Left renal cortex interstitium (tissue), 4 donors: Measurements from ENCODE around the gene CPXM2. TPM values are rescaled to one million over a fixed set of nuclear protein-coding genes. Genes with fewer than 3 reads are reported as not detected.

Experiments used
- DNase-seq, 4 donors: peaks; one replicate each; pipeline ENCODE4 v3.0.0-alpha.2; 2013; ENCODE audit warnings: low read depth in 4 of 4, low spot score in 2 of 4, missing footprints in 1 of 4
- polyA plus RNA-seq, 4 donors: library from polyadenylated mRNA; unstranded; fragments of 120-200 nt; gene quantifications; one replicate each; pipeline ENCODE4 v1.2.1, GENCODE V29; 2013; ENCODE audit not compliant: insufficient read length in 4 of 4

The CPXM2 gene
- polyA plus RNA-seq, 4 donors, result 4.6 to 6.7 (median 5.5) TPM

DNA sequence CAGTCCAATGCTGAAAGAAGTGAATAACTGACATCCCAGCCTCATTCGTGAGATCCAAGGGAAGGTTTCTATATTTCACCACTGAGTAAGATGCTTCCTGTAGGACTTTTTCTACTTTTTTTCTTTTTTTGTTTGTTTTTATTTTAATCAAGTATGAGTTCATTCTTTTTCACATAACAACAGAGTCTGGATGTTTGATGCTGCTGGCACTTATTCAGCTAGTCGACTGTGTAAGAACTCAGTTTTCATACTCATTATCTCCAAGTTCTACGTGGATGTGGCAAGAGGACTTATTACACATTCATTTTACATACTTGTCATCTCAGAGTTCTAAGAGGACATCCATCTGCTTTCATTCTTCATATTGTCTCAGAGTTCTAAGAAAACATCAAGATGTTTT is 86.9 kb downstream of the CPXM2 start:
- no peak for DNase-seq

DNA sequence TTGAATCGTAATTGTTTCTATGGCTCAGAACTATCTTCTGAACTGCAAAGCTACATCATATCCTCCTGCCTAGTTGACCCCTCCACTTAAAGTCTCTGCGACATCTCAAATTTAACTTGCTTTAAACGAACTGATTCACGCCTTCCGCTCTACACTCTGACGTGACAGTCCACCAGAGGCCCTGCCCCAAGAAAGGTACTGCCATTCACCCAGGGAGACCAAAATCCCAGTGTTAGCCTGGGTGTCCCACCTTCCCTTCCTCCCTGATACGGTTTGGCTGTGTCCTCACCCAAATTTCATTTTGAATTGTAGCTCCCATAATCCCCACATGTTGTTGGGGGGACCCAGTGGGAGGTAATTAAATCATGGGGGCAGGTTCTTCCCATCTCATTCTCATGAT is 90.8 kb downstream of the CPXM2 start:
- no peak for DNase-seq

DNA sequence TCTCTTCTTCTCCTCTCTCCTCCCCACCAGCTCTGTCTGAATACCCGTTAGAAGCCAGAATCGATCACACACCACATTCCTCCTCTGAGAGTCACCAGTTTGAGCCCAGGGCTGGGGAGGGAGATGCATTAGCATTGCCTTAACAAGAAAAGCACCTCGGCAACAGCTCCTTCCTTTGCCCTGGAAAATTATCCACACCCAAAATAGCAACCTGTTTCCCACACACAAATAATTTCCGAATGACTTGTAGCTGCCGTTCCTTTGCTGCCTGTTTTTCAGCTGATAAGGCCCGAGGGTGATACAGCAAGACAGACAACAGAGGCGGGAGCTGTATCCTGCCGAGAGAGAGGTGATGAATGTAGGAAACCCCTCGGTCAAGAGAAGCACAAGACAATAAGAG is 91.3 kb downstream of the CPXM2 start:
- DNase-seq, result no peak

DNA sequence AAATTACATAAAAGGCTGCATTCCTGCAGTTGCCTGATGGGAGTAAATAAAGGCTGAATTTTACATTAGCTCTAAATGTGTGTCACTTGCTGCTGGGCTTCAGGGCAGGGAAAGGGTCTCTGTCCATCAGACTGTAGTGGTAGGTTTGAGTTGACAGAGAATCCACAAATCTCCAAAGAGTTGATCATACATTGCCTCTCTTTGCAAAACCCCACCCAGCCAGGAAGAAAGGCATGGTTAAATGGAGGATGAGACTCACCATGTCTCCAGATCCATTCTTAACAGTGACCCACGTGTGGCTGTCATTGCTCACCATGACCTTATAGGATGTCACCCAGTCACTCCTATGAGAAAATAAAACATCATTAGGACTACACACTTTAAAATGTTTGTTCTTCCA is 92.8 kb downstream of the CPXM2 start:
- no peak for DNase-seq

DNA sequence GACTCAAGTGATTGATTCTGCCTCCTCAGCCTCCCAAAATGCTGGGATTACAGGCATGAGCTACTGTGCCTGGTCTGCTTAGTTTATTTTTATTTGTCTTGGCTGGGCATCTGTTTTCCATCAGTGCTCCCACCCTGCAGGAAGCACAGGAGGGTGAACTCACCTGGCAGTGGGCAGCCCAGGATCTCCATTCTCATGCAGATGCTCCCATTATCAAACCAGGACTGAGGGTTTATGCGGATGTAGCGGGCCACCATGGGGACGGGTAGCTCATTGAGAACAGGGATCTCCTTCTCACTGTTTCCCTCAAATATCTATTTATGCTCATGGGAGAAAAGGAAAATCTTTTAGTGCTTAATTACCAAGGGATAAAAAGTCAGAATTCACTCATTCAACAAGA is 93.8 kb downstream of the CPXM2 start:
- no peak for DNase-seq

DNA sequence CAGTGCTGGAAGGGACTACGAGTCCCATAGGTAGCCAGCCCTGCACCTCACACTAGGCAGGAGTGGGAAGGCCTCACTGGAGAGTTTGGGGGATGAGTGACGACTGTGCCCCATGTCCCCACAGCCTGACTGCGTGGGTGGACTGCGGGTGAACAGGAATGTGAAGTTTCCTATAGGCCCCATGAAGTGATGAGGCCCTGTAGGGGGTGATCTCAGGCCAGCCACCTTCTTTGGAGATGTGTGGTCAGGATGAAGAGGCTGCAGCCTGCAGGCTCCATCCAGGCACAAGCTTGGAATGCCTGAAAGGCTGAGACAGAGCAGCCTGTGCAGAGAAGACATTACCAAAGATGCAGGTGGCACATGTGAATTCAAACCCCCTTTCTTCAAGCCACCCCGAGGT is 94.9 kb downstream of the CPXM2 start:
- no peak for DNase-seq

DNA sequence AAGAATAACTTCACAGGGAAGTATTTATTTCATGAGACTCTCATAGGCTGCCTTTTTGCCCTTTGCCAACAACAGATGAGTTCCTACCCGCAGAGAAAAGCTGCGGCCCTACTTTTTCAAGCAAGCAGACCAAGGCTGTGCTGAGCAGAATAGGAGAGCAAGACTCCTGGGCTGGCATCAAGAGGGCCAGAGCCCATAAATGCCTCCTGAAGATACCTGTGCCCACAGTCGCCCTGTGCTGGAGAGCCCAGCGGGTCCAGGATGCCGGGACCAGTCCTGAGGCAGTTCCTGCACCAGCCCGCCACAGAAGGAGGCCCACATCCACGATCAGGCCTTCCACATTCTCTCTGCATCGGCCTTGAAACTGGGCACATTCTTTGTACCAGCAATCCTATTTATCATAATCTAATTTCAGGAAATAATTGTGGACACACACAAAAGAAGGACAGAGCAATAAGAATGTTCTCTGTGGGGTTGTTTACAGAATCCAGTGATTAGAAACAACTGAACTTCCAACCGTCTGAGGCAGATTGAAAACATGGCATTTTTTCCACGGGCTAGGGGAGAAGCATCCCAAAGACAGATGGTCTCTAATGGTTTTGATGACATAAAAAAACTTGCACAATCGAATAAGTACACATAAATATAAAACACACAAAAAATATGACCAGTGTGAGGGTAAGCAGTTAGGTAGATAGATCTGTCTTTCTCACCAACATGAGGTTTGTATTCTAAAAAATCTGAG is 95.6 kb downstream of the CPXM2 start:
- no peak for DNase-seq

DNA sequence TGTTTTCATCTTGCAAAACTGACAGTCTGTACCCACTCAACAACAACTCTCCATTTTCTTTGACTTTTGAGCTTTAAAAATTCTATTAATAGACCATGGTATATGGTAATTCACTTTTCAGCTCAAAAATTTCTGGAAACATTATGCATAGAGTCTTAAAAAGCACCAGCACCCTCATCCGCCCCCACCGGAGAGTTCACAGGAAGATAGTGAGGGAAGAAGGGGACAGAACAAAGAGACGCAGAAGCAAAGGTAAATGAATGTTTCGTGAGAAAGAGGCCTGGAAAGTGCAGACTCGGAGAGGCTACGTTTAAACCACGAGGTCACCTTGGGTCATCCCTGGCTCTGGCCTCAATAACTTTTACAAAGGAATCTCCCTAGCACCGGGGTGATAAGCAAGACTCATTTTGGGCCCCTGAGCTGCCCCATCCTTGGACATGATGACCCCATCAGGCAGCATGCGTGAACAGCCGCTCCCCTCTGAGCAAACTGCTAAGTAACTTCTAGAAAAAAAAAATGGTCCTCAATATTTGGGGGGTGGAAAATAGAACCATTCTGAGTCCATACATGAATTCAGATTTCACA is 96.3 kb downstream of the CPXM2 start:
- DNase-seq, result no peak

DNA sequence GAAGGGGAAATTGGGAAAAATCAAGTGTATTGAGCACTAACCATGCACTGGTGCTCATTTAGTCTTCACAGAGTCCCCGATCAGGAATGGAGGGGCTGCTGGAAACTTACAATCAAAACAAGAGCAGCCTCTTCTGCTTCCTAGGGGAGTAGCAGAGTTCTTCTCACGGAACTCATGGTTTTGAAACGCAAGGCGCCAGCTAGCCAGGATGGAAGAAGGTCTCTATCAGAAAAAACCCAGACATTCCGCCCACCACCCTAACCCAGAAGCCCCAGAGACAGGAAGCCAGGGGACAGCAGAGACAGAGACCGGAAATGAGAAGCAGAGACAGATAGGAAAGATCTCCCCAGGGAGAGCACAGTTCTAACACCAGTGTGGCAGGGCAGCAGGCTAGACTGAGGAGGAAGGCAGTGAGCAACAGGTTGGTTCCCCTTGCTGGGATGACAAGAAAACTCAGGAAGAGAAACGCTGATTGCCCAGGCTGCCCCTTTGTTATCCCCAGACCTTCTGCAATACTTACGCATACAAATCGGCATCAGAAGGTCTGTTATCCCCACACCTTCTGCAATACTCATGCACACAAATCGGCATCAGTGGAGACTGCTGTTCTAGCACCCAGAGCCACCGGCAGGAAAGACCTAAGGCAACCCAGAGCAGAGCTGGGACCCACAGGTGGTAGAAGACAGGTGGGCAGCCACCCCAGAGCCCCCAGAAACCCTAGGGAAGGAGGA is 99.2 kb downstream of the CPXM2 start:
- DNase-seq, result no peak

DNA sequence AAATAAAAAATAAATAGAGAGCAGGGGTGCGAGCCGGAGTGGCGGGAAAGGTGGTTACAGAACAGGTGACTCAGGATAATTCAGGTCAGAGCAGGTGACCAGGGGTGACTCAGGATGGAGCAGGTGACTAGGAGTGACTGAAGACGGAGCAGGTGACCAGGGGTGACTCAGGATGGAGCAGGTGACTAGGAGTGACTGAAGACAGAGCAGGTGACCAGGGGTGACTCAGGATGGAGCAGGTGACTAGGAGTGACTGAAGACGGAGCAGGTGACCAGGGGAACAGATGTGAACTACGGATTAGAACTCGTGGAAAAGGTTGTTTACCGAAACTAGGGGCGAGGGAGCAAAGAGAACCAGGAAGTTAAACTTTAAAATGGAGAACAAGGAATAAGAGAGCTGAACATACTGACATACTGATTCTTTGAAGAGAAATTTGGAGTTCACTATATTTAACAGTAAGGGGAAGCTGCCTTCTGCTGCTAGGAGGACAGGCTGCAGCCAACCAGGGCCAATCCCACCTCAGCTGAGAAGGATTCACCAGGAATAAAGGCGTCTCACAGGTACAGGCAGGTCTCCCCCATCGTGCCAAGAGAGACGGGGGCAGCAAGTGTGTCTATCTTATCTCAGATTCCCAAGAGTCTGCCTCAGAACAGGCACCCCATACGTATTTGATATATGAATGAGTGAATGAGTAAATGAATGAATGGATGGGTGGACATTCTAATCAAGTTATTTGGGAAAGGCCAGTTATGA is 101.3 kb downstream of the CPXM2 start:
- no peak for DNase-seq

DNA sequence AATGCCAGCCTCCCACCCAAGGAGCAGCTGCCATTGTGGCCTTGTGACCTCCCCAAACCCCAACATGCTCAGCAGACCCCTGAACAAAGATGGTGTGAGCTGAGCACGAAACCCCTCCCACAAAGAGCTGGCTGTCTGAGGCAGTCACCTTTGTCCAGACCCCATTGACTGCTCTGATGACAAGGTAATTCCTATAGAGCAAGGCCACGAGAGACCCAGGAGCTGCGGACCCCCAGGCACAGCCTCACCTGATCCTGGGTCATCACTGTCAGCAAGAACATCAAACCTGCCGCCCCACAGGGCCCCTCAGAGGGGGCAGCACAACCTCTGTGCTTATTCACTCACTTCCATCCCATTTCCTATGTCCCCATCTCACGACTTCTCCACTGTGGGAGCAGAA is 102.6 kb downstream of the CPXM2 start:
- no peak for DNase-seq

DNA sequence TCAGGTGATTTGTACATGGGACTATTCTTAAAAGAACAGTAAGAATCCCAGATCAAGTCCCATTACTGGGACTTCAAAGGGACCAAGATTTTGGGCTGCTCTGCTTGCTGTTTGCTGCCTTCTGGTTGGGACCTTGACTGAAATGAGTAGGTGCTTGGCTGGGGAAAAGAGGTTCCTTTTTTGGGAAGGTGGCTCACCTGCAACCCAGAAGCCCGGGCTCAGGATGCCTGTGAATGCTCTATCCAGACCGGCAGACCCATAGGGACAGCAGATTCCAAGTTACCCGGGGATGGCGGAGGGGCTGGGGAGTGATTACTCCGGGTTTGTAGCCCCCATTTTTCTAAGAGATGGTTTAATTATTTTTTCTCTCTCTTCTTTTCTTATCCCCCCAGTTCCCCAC is 104.0 kb downstream of the CPXM2 start:
- no peak for DNase-seq

DNA sequence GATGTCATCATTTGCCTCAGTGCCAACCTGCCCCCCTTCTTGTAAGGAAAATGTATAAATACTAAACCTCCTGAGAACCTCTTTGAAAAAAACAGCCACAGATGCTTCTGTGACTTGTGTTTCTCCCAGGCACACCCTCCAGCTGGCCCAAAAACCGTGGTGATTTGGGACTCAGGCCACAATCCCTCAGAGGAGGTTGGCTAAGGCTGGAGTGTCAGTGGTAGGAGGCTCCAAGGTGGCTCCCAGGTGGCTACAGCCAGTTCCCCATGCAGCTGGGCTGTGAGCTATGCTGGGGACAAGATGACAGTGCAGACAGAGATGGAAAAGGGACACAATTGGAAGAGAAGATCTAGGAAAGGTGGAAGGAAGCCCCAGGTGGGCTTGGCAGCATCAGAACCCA is 104.7 kb downstream of the CPXM2 start:
- no peak for DNase-seq

DNA sequence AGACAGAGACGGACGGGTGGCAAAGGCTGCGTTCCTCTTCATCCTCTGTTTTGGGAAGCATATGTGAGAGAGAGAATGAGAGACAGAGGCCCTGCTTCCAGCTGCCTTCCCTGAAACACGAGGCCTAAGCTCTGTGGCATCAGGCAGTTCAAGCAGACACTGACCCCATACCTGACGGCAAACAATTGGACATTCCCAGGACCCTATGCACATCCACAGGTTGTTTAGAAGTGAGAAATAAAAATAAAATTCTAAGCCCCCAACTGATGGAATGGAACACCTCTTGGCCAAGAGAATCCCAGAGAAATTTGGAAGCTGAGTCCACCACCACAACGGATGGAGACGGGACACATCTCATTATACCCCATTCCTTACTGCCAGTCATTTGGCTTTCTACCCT is 105.3 kb downstream of the CPXM2 start:
- no peak for DNase-seq

DNA sequence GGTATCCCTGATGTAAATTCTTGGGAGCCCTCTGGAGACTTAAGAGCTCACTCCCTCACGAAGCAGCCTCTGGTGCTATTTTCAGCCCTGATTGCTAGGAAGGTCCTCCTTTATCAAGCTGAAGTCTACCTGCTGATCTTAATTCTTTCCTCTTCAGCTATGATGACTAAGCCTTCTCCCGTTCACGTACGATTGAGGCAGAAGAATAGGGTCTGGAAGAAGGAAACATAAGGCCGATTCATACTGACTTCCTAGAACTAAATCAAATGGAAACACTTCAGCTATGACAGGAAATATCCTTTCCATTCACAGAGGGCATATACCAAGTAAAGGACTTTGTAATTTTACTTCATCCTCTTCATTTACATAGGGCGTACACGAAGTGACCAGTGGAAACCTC is 107.0 kb downstream of the CPXM2 start:
- no peak for DNase-seq

DNA sequence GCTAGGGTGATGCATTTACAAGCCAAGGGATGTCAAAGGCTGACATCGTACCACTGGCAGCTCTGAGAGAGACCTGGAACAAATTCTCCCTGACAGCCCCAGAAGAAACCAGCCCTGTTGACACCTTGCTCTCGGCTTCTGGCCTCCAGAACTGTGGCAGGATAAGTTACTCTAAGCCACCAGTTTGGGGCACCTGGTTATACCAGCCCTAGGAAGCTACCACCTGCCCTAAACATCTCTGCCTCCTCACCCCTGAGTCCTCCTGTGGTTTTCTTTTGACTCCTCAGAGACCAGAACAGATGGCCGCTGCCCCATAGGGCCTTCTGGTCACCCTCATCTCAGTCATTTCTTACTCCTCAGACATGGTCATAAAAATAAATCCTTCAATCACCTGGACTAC is 107.4 kb downstream of the CPXM2 start:
- no peak for DNase-seq

DNA sequence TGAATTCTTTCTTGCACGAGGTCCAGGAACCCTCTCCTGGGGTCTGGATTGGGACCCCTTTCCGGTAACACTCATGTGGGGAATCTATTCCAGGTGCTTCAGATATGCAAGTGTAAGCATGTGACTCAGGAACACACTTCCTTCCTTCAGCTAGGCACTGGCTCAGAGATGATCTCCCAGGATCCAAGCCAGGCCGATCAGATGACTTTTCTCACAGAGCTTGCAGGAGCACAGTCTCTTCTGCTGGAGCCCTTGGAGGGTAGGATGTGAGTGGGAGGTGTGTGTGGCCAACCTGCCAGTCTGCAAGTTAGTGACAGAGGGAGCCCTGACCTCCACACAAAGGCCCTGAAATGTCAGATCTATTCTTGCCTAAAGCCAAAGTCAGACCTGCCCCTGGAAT is 108.3 kb downstream of the CPXM2 start:
- no peak for DNase-seq

DNA sequence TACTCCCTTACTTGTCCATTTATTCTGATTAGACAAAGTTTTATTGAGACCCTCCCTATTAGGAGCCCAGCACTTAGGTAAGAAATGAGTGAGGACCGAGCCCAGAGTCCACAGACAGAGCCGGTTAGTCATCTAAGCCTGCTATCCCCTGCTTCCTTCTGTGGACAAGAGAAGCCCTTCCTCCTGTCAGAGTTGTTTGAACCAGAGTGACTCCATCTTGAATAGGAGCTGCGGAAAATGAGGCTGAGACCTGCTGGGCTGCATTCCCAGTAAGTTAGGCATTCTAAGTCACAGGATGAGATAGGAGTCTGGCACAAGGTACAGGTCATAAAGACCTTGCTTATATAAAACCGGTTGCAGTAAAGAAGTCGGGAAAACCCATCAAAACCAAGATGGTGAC is 109.1 kb downstream of the CPXM2 start:
- DNase-seq, result no peak

DNA sequence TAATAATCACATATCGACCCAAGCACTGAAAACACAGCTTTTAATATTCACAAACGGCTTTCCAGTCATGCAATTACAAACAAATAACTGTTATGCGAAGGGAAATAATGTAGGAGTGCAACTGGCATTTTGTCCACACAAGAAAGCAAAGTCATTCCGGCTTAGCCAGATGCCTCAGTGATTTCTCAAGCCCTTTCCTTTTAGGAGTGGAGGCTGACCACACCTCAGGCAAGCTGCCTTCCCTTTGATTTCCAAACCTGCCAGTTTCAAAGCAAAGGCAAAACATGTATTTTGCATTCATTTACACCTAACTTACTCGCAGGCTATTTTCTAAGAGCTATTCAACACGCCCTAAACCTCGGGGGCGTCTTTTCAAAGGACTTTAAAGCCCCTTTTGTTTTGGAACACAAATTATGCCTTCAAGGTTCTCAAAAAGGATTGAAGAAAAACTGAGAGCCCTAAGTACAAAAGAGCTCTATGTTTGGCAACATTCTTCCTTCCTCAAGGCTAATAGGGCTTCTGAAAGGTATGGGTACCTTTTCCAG is 109.6 kb downstream of the CPXM2 start:
- DNase-seq, result no peak

DNA sequence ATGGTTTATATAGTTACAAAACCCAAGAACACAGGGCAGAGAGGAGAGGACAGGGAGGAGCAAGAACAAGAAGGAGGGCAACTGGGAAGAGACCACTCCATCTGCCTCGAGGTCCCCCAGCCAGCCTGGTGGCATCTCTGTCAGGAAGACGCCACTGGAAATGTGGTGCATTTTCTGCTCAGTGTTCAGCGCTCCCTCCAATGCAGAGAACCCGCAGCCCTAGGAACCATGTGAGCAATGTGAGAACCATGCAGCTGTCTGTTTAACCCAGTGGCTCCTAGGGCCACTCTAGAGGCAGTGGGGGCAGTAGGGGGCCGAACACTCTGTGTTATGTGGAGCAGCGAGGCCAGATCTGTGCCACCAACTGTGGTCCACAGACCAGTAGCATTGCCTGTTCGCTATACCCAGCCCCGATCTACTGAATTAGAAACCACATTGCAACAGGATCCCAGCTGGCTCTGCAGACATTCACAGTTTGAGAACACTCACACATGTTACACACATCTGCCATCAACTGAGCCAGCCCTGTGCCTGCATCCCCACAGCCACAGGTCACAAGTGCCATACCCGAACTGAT is 110.2 kb downstream of the CPXM2 start:
- no peak for DNase-seq
